Hematopoietic multipotent progenitor cell treated with erythropoietin and hydrocortisone succinate and interleukin-3 and kit ligand, for 6 days (in vitro differentiated cells): ENCODE results near the gene SELENOV.

Source experiments
- DNase-seq: peaks from one replicate; pipeline ENCODE4 v3.0.0-alpha.2; 2015

Gene SELENOV

GRCh38 chr19:39566064-39566463, 51.1 kb downstream of the SELENOV start:
- no peak for DNase-seq

GRCh38 chr19:39568604-39569003, 53.7 kb downstream of the SELENOV start:
- no peak for DNase-seq
